Activated CD8-positive, alpha-beta memory T cell treated with anti-CD3 and anti-CD28 coated beads for 48 hours (primary cell): ENCODE results near the gene DEFB112.

Experiments
- DNase-seq, 3 experiments: peaks; one replicate each; pipeline ENCODE4 v3.0.0-alpha.2; 2020; ENCODE audit warnings: low read depth in 2 of 3, low spot score in 2 of 3

The DEFB112 gene

DNA sequence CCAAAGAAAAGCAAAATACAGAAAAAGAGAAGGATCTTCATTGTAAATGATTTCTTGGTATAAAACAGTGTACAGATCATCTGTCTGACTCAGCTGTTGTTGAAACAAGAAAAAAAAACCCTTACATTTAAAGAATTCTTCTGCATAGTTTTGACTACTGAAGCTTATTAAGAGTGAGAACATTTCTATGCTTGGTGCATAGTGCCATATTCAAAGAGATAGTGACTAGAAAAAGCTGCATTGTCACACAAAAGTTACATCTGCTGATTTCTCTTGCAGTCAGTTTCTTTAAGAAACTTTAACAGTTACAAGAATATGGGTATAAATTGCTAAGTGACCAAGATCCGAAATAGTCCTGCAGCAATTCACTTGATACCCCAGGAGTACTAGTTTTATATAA, at the start of gene DEFB112:
TSS of gene DEFB112 (minus strand) at position 101 of the 400 bp plus-strand sequence. CDS start at position 41, 60 bp downstream.
- DNase-seq: no peak

- no peak for DNase-seq
These were observed 48.9 kb upstream of the DEFB112 start for GRCh38 chr6:50098641-50098993.

DNA sequence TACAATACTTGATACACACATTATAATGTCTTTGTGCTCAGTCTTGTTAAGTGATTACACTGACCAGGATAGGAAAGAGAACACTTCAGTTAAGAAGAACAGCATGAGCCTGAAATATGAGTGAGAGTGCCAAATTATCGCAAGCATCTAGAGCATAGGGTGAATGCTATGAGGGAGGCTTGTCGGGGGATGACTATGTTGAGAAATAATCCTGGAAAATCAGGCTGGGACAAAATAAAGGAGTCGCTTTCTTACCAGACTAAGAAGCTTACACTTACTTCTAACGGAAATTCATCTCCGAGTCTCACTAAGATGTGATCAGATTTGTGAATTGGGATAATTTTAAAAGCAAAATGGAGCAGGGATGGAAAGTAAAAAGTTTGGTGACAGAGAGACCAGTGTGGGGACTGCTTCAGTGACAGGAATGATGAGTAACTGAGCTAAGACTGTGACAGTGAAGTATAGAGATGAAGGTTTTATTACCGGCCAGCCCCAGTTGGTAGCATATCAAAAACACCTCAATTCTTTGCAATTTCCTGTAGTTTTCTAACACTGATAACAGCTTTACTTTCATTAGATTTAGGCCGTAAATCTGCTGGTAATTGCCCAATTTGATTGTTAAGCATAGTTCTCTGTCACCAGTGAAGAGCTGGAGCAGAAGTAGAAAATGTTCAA, 48.4 kb upstream of the DEFB112 start:
- no peak for DNase-seq

- no peak for DNase-seq
These were observed 46.6 kb upstream of the DEFB112 start for GRCh38 chr6:50096296-50096695.

DNA sequence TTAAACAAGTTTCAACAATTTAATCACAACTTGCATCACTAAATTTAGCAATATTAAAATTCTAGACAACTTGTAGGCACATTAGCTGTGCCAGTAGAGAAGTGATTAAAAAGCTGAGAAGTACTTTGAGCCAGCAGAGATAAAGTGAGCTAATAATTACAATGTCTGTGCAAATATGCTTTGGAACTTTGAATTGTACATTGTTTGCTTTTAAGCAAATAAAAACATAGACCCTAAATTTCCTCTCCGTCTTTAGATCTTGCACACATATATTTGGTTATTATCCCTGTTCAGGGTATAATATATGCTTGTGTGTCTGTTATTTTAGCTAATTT, 44.2 kb upstream of the DEFB112 start:
- DNase-seq: no peak

- no peak for DNase-seq
These were observed 43.6 kb upstream of the DEFB112 start for GRCh38 chr6:50093116-50093937.

- DNase-seq: no peak
These were observed 41.9 kb upstream of the DEFB112 start for GRCh38 chr6:50091641-50092040.

- DNase-seq: no peak
These were observed 40.2 kb upstream of the DEFB112 start for GRCh38 chr6:50089911-50090310.

DNA sequence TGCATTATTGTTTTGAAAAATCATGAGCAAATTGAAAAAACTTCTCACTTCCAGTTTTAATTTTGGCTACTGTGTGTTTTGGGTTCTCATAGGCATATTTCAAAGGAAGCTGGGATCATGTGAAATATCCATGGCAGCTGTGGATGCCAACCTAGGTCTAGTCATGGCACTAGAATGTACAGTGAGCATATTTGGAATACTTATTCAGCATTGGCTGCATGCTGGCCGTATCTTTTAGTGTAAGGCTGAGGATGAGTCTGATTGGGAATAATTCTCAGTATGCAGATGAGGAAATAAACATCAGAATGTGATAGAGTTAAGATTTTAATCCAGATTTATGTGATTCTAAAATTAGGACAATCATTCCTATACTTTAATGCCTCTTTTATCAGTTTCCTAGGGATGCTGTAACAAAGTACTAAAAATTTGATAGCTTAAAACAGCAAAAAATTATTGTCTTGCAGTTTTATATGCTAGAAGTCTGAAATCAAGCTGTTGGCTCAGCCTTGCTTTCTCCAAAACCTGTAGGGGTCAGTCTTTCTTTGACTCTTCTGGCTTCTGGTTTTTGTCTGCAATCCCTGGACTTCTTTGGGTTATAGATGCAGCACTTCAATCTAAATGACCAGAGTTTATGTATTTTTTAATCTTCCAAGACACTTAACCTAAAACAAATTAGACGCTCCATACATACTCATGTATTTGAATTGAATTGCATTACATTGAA, 37.7 kb upstream of the DEFB112 start:
- no peak for DNase-seq

DNA sequence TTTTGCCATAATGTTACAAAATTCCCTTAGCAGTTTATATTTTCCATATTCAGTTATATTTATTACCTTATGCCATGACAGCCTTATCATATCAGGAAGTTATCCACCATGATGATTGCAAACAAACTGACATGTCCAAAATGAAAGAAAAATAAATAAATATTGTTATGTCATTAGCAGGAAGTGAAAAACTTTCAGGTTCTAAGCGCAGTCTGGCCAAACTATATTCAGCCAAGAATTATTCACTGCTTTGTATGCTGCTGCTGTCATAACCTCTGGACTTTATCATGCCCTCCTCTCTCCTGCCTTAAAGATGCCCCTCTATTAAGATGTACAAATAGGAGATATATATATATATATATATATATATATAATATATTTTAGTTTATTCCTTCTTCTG, 27.7 kb upstream of the DEFB112 start:
- no peak for DNase-seq

DNA sequence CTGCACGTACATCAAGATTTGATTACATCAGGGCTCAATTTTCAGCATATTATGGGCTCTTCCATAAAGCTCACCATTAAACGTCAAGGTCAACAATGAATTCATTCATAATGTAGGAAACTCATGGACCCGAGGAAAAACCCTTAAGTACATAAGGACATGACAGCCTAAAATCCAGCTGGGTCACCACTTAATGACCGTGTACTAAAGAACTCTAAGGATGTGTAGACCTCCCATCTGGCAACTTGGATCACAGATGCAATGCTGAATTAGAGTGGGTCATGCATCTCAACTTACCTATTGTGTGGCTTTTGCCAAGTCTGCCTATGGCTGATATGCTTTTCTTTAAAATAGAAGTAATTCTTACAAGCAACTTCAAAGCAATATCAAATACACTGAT, 26.7 kb upstream of the DEFB112 start:
- no peak for DNase-seq

GRCh38 chr6:50071921-50072320, 22.2 kb upstream of the DEFB112 start:
- no peak for DNase-seq

GRCh38 chr6:50070101-50070500, 20.4 kb upstream of the DEFB112 start:
- DNase-seq: no peak

- DNase-seq: no peak
These were observed 12.3 kb upstream of the DEFB112 start for GRCh38 chr6:50062051-50062450.

- no peak for DNase-seq
These were observed 6.5 kb upstream of the DEFB112 start for GRCh38 chr6:50056242-50056641.

DNA sequence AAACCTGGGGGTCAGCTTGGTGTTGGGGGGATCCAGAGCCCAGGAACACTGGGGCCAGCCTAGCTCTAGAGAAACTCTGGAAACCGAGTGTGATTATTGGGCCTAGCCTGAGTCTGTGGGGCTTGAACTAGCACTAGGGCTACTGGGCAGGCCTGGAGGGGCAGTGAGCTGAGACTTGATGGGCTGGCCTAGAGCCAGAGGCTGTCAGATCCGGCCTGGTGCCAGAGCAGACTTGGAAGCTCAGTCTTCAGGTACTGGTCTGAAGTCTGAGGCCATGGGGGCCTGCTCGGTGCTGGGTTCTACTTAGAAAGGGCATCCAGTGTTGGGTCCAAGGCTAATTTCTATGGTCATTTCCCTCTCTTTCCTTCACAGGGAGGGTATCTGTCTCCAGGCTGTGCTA, 2.7 kb downstream of the DEFB112 start:
- DNase-seq: no peak

DNA sequence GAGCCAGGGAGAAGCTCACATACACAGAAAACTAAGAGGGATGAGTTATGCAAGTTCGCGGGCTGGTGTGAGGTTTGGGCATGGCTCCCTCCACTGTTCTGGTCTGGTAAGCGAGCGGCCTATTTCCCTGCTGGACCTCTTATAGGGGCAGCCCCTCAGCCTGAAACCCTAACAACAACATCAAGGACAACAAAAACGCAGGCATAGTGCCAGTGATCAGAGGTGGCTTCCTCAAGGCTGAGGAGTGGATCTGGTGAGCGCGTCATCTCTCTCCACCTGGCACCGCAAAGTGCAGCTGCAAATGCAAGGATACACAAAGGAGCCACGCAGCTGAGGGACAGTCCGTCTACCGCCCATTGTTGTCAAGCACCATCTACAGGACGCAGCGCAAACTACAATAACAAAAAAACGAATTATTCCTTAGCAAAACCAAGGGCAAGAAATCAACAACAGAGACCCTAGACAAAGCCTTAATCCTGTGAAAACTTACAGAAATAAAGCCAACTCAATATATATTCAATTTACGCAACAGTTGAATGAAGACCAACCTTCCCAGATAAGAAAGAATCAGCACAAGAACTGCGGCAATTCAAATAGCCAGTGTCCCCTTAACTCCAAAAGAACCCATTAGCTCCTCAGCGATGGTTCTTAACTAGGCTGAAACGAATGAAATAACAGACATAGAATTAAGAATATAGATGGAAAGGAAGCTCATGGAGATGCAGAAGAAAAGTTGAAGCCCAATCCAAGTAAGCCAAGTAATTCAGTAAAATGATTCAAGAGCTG, 18.8 kb downstream of the DEFB112 start:
- no peak for DNase-seq

DNA sequence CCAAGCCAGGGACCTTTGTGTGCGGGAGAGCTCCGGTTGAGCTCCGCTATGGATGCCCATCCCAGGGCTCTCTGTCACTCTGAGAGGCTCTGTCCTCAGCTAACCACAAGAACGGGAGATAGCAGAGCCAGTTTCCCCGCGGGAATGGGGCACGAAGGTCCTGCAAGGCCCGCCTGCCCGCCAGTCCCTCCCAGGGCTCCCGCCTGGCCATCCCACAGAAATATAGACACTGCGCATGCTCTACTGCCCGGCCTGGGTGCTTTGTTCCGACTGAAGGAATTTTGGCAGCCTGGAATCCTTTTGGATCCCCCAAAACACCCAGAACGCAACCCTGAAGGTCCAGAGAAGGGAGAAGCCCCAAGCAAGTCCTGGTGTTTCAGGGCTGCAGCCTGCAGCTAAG, 19.4 kb downstream of the DEFB112 start:
- no peak for DNase-seq

GRCh38 chr6:50025258-50025657, 24.5 kb downstream of the DEFB112 start:
- DNase-seq: no peak

DNA sequence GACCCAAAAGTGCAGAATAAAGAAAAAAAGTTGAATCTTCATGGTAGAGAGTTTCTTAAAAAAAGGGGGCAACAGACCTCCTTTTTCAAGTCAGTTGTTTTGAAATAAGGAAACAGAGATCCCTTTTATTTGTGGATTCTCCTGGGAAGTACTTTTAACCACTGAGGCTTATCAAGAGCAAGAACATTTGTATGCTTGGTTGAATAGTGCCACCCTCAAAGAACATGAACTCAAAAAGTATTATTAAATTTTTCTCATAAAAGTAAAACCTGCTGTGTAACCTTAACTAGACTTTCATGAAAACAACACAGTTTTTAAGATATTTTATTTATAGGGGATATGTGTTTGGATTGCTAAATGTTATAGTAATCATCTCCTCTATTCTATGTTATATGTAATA, 27.8 kb downstream of the DEFB112 start, which contains the start of gene DEFB110:
TSS of gene DEFB110 (minus strand) at position 101 of the 400 bp plus-strand sequence. CDS start at position 42, 59 bp downstream.
- DNase-seq: no peak

DNA sequence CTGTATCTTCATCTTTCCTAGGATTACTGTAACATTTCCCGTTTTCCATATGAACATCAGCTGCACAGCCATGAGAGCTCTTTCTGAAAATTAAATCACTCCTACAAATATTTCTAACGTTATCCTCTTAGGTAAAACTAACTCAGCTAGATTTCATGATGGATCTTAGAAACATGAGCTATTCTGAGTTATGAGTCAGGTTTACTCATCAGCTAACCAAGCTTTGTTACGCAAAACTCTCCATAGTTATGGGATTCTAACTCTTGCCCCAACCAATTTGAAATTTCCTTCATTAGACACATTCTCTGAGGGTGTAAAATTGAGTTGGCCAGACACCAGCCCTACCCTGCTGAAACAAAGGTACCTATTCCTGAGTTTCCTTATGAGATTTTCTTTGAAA, 41.9 kb downstream of the DEFB112 start:
- DNase-seq: no peak
